Stimulated activated CD4-positive, alpha-beta T cell treated with anti-CD3 and anti-CD28 coated beads, Interleukin-1b, Interleukin-23, amount 100 ng/mL, for 4 hours (primary cell): ENCODE results near the gene LSMEM2.
"Not testable (repeated sequence)": the region's sequence is repeated elsewhere in the genome, so short reads cannot be mapped to it uniquely, and the experiment has no call there.

Experiments used
- DNase-seq, 2 donors: peaks; one replicate each; pipeline ENCODE4 v3.0.0-alpha.2; 2020; ENCODE audit warnings: low read depth in 2 of 2

Gene LSMEM2

GRCh38 chr3:50278123-50278879, 586 bp upstream of the LSMEM2 start:
- DNase-seq, result no peak

GRCh38 chr3:50279255-50280016, 549 bp downstream of the LSMEM2 start:
- no peak for DNase-seq

- DNase-seq, result not testable (repeated sequence)
Observed at GRCh38 chr3:50284121-50284520, 5.2 kb downstream of the LSMEM2 start.

- no peak for DNase-seq
Observed at GRCh38 chr3:50286322-50287227, 7.7 kb downstream of the LSMEM2 start.

DNA sequence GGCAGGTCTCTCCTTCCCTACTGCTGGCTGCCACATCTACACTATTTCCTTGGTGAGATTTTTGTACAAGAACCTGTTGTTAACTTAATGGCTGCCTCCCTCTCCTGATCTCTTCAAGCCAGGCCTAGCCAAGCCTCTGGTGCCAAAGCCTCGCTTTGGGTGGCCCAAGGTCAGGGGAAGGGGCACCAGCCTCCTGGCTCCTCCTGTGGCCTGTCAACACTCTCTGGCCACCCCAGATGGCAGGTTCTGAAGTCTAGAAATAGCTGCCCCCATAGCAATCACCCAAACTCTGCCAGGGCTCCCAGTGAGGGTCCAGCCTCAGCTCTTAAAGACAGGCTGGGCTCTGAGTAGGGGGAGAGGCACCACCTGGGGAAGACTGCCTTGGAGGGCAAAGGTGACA, 8.4 kb downstream of the LSMEM2 start:
- no peak for DNase-seq

GRCh38 chr3:50288387-50289007, 9.6 kb downstream of the LSMEM2 start:
- DNase-seq, result no peak

- DNase-seq, result no peak
Observed at GRCh38 chr3:50289130-50289529, 10.2 kb downstream of the LSMEM2 start.

- DNase-seq, result no peak
Observed at GRCh38 chr3:50290161-50290641, 11.3 kb downstream of the LSMEM2 start.

- DNase-seq, result peak; percentile 88 to 92
Observed at GRCh38 chr3:50292159-50293078, 13.5 kb downstream of the LSMEM2 start, which contains the start of gene IFRD2. IFRD2 (minus strand) TSS chr3:50292429; CDS start chr3:50292274, 155 bp downstream.

DNA sequence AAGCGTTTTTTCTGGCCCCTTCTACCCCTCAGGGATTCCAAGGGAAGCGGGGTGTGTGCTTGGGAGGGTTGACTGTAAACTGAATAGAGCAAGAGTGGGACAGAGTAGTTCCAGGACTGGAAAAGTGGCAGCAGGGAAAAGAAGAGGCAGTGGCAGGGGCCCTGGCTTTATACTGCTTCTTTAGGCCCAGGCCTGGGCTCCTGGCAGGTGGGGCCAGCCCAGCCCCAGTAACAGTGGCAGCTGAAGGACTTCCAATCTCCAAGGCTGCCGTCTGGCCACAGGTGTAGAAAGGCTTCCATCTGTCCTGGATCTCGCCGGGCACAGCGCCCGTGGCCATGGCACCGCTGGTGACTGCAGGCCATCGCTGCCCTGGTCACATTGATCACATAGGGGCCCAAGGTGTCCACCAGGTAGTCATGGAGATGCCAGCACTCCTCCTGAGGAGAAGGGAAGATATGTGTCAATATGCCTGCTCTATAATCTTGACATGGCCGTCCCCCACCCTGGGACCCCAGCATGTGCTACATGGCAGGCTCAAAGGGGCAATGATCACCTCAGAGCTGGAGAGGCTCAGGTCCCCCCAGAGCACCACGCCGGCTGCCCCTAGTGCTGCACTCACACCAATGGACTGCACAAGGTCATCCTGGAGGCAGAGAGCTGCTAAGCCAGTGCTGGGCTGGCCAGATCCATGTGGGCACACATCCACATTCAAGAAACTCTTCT, 14.4 kb downstream of the LSMEM2 start:
- DNase-seq, result no peak

DNA sequence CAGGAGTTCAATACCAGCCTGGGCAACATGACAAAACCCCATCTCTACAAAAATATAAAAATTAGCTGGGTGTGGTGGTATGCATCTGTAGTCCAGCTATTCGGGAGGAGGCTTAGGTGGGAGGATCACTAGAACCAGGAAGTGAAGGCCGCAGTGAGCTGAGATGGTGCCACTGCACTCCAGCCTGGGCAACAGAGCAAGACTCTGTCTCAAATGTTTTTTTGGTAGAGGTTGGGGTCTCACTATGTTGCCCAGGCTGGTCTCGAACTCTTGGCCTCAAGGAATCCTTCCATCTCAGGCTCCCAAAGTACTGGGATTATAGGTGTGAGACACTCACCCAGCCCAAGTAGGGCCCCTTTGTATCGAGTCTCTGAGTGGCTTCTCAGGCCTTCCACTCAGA, 15.2 kb downstream of the LSMEM2 start:
- DNase-seq, result no peak

DNA sequence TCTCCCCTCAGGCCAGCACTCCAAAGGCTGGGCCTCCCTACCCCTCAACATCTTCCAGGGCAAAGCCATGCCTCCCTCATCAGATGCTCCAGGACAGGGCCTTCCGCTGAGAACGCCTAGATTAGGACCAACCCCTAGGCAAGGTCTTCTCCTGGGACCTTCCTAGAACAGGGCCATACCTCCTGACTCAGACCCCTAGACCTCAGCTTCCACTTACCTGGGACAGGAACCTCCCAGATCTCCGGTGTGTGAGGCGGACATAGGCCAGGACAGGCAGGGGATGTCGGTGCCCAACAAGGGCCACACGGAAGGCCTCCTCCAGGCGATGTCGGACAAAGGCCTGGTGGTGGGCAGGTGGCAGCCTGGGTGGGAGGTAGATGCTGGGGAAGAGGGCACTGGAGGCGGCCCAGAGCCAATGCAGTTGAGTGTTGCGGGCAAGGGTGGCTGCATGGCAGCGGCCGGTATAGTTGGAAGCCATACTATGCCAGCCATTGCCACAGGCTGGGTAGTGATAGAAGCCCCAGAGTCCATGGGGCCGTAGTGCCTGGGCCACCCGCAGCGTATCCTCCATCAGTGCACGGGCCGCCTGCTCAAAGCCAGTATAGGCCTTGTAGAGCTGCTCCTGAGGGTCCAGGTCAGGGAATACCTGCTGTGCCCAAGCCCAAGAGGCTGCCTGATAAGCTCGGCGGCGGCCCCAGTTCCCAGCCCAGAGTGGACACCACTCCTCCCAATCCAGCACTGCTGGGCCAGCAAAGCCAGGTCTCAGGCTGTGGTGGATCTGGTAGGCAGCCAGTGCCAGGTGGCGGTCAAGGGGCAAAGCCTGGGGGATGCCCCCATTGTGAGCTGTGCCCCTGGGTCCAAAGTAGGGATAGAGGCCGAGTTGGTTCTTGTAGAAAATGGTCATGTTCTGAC, 15.9 kb downstream of the LSMEM2 start:
- DNase-seq, result no peak

DNA sequence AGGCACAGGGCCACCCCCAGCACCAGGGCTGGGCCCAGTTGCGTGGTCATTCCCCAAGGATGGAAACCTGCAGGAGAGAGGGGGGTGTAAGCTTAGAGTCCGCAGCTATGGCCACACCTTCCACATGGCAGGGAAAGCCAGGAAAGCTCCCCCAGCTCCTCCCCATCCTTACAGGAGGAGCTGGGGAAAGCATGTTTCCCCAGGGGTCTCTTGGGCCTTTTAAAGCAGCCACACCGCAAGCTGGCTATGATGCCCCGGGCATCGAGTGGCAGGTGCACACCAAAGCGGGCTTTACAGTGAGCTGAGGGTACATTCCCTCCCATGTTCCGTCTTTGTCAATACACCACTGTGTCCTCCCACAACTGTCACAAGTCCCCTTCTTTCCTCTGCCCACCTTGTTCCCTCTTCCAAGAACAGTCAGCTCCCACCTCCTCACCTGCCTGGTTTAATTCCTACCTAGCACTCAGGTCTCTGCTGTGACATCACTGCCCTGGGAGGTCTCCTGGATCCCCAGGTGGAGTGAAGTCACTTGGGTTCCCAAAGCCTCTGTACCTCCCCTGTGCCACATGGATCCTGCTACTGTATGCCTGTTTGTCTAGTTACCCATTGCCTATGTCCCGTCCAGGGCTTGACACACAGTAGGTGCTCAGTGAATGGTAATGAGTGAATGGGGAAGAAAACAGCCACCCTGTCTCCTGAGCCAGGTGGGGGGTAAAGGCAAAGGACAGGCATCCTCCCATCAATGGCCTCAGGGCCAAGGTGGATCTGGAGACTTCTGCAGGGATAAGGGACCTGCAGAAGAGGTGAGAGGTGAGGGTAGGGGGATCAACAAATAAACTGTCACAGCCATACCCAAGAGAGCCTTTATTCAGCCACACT, 16.9 kb downstream of the LSMEM2 start:
- no peak for DNase-seq

DNA sequence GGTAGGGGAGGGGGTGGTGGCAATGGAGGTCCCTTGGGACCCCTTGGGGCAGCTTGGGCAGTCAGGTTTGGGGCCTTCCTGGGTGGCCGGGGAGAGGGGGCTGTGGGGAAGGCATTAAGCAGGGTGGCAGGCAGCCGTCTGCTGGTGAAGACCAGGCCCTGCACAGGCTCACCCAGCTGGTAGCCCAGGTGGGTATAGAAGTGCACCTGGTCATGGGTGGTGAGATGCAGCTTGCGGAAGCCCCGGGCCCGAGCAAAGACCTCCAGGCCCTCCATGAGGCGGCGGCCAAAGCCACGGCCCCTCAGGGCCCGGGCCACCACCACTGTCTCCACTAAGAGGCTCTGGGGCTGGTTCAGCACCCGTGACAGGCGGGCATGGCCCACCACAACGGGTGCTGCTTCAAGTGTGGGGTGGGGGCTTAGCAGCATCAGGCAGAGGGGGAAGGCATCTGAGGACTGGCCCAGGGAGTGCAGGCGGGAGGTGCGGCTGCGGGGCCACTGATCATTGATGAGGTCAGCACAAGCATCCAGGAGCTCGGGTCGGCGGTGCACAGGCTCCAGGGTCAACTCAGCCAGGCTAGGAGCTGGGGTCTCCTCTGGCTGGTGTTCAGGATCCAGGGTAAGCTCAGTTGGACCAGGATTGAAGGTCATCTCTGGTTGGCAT, 18.0 kb downstream of the LSMEM2 start:
- DNase-seq, result no peak

GRCh38 chr3:50297384-50297775, 18.5 kb downstream of the LSMEM2 start:
- no peak for DNase-seq

- no peak for DNase-seq
Observed at GRCh38 chr3:50297896-50298725, 19.2 kb downstream of the LSMEM2 start.
